GM19395 (cell line): ENCODE measurements around the gene MIF.
"Not testable (repeated sequence)": the region's sequence is repeated elsewhere in the genome, so short reads cannot be mapped to it uniquely, and the experiment has no call there.

Source experiments
- ATAC-seq: cut with Tn5 transposase; IDR thresholded peaks from one replicate; pipeline ENCODE4 v1.9.1; 2021; ENCODE audit warnings: mild to moderate bottlenecking, moderate library complexity; ENCODE audit not compliant: unreplicated experiment

Gene MIF

DNA sequence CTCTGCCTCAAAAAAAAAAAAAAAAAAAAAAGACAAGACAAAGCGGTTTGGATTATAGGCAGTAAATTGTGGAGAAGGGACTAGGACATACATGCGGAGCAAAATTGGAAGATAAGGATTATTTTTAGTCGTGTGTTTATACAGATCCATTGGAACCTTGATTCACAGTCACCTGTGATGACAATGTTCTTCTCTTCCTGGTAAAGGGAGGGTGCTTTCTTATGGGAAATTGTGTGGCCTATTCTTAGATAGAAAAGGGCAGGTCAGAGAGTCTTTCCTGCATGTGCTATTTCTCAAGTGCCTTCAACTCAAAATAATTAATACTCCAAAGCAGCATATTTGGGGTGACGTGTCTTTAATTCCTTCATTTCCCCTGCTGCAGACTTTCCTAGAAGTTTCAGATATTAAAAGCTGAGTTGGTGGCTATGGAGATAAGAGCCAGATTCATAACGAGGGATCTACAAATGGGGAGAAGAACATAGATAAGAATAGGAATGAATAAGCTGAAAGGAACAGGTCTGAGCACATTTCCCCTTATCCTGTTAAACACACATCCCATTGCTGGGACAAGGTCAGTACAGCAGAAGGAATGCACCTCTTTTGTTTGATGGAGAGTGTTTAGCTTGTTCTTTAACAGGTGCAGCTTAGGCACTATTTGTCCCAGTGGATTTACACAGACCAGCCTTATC is 44.3 kb downstream of the MIF start:
- ATAC-seq: no peak

DNA sequence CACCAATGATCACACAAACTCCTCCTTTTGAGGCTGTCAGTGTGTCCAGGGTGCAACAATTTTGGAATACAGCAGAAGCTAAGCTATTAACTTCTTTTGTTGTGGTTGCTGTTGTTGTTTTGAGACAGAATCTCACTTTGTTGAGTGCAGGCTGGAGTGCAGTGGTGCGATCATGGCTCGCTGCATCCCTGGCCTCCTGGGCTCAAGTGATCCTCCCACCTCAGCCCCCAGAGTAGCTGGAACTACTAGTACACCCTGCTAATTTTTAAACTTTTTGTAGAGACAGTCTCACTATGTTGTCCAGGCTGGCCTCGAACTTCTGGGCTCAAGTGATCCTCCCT is 44.8 kb downstream of the MIF start:
- ATAC-seq: no peak

DNA sequence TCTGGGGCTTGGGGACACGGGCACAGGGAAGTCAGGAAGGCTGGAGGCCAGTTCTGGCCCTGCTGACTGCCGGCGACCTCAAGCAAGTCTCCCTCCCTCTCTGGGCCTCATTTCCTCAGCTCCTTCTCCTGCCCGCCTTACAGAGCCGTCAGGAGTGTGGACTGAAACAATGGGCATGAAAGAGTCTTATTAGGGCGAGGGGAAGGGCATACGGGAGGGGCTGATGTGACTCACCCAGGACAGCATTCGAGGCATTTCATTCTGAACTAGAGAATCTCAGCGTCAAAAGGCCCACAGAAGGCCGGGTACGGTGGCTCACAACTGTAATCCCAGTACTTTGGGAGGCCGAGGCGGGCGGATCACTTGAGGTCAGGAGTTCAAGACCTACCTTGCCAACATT is 46.0 kb downstream of the MIF start:
- not testable (repeated sequence) for ATAC-seq
